Stimulated activated CD4-positive, alpha-beta T cell treated with anti-CD3 and anti-CD28 coated beads, TNF-alpha, amount 100 ng/mL, for 48 hours (primary cell): ENCODE results near the gene SHC1.
"Not testable (repeated sequence)": the region's sequence is repeated elsewhere in the genome, so short reads cannot be mapped to it uniquely, and the experiment has no call there.

ENCODE experiments used
- DNase-seq, 3 donors: peaks; one replicate each; pipeline ENCODE4 v3.0.0-alpha.2; 2020; ENCODE audit warnings: low read depth in 3 of 3

Gene SHC1

GRCh38 chr1:154995301-154995983 lies 24.9 kb upstream of the SHC1 start:
- not testable (repeated sequence) for DNase-seq

DNA sequence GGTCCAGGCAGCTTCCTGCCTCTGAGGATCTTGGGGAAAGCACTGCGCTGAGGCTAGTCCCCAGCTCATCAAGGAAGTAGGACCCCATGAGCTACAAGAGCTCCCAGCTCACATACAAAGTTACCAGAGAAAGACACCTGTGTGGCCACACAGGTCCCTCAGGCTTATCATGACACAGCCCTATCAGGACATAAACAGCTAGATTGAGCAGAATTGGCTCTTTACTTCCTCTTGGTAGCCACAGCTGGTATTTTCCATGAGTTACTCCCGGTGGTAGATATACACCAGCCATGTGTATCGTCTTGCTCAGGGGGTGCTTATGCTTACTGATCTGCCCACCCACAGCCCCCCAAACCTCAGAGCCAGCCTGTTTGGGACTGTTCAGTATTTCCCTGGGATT lies 24.0 kb upstream of the SHC1 start:
- no peak for DNase-seq

DNA sequence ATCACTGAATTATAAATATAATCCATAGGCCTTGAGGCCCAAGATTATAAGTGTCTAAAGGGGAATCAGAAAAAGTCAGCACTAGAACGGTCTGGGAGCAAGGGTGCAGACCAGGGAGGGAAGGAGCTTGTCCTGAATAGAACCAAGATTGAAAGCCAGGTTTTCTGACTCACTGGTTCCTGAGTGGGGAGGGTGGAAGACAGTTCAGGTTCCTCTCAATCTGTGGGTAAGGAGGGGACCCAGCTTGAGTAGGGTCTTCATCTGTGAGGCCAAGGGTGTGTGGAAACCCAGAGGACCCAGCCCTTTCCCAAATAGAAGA lies 23.7 kb upstream of the SHC1 start:
- DNase-seq = no peak

DNA sequence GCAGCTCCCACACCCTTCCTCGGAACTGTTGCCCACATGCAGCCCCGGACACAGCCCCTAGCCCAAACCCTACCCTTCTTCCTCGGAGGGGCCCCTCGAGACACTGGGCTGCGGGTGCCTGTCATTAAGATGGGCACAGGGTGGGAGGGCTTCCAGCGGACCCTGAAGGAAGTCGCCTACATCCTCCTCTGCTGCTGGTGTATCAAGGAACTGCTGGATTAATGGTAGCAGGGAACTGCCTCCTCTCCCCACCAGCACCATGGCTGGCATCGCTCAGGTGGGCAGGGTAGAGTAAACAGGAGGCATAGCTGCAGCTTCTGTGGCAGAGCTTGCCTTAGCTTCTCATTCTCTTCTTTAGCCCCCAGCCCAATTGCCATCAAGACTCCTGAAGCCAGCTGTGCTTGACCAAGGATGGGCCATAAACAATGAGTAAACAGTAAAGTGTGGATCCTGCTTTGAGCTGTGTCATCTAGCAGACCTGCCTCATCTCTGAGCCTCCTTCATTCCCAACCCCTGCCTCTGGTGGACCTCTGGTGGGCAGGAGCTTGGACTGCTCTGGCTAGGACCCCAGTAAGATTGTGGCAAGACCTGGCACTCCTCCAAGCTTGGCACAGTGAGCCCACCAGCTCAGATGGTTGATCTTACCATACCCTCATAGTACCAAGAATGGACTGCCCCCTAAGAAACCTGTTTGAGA lies 23.2 kb upstream of the SHC1 start, which contains the start of gene LENEP:
Gene LENEP, plus strand, starts transcription at position 15 of the 697 bp plus-strand sequence. Its CDS starts 22 bp downstream, at position 37.
- DNase-seq = no peak

GRCh38 chr1:154992721-154993571 lies 22.4 kb upstream of the SHC1 start:
- no peak for DNase-seq

DNA sequence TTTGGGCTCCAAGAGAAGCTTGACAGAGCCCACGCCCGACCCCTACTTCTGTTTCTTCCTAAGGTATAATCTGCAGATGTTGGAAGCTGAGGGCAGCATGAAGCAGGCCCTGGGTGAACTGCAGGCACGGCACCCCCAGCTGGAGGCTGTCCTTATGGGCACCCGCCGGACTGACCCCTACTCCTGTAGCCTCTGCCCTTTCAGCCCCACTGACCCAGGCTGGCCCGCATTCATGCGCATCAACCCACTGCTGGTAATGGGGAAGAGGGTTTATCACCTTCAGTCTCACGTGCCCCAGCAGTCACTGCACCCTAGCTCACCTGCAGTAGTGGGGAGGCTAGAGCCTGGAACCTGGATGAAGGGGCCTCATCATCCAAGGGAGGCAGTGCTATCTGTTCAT lies 19.7 kb upstream of the SHC1 start:
- no peak for DNase-seq

DNA sequence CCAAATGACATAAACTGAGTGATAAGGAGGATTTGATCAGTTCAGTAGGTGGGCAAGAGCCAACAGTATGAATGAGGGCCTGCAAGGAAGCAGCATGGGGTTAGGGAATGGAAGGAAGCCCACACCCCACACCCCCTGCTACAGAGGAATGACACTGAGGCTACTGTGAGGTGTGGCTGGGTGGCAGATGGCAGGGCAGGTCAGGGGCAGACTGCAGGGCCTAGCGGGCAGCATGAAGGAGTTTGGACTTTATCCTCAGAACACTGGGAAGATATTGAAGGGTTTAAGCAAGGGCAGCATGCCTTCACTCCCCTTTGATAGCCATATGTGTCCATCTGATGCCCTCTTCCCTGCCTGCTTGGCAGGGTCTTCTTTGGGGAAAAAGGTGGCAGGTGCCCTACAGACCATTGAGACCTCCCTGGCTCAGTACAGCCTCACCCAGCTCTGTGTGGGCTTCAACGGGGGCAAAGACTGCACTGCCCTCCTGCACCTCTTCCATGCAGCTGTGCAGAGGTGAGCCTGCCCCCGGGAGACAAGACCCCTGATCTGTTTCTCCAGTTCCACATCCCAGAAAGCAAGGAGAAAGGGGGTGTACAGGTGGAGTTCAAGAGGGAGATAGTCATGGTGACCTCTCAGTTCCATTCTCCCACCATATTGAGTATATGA lies 18.8 kb upstream of the SHC1 start:
- no peak for DNase-seq

DNA sequence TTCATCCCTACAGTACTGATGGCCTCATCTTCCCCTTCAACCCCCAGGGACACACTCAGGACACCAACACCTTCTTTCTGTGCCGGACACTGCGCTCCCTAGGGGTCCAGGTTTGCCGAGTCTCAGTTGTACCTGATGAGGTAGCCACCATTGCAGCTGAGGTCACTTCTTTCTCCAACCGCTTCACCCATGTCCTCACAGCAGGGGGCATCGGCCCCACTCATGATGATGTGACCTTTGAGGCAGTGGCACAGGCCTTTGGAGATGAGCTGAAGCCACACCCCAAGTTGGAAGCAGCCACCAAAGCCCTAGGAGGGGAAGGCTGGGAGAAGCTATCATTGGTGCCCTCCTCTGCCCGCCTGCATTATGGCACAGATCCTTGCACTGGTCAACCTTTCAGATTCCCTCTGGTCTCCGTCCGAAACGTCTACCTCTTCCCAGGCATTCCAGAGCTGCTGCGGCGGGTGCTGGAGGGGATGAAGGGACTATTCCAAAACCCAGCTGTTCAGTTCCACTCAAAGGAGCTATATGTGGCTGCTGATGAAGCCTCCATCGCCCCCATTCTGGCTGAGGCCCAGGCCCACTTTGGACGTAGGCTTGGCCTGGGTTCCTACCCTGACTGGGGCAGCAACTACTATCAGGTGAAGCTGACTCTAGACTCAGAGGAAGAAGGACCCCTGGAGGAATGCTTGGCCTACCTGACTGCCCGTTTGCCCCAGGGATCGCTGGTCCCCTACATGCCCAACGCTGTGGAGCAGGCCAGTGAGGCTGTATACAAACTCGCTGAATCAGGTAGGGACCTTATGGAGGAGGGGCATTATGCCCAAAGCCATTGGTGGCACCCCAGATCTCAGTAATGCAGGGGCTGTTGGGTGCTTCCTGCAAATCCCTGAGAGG lies 17.8 kb upstream of the SHC1 start:
- DNase-seq = no peak

- no peak for DNase-seq
Measured at GRCh38 chr1:154987326-154987725, 16.8 kb upstream of the SHC1 start.

GRCh38 chr1:154986736-154987135 lies 16.2 kb upstream of the SHC1 start:
- DNase-seq = not testable (repeated sequence)

GRCh38 chr1:154983776-154984466 lies 13.4 kb upstream of the SHC1 start:
- no peak for DNase-seq

DNA sequence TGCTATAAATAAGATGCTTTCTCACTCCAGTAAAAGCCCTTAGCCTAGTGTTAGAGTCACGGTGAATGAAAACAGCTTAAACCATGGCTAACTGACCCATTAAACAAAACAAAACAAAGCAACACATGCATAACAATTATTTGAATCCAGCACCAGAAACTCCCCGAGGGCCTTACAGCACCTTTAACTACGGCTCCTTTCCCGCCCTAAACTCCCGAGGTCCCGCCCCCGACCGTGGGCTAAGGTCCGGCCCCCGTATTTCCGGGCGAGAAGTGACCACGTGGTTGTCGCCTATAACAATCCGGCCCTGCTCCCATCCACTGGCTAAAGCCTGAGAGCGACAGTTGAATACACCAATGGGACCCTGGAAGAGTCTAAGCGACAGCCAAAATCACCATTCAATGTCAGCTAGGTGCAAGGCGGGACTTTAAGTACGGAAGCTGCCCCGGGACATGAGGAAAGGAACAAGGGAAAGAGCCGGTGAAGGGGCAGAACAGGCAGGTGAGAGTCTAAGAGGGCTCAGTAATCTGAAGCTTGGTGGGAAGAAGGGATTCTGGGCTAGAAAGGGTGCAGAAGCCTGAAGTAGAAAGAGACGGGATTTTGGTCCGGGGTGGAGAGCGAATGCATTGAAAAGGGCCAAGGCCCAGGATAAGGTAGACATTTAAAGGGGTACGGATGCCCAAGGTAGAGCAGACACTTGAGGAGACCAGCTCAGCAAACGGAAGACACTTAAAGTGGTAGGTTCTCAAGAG lies 12.5 kb upstream of the SHC1 start, which contains the start of gene FLAD1:
Gene FLAD1, plus strand, starts transcription at position 448 of the 752 bp plus-strand sequence. CDS start 351 bp downstream, outside the sequence.
- DNase-seq = peak; percentile 93 to 95 (median 94)

GRCh38 chr1:154982341-154982740 lies 11.8 kb upstream of the SHC1 start:
- DNase-seq = no peak

DNA sequence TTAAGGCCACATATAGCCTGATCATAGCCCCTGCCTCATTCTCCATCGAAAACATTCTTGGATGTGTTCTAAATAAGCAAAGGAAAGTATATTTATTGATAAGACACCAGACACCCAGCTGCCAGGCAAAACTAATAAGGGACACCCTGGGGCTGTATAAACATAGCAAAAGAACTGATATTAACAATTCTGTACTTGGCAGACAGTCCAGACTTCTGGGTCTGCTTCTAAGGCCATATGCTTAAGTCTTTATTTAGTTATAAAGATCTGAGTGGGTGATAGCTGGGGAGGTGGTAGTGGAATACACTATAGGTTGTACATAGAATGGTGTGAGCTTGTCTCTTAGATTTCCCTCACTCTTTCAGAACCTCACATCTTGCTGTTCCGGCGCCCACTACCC lies 7.8 kb upstream of the SHC1 start:
- DNase-seq = no peak

DNA sequence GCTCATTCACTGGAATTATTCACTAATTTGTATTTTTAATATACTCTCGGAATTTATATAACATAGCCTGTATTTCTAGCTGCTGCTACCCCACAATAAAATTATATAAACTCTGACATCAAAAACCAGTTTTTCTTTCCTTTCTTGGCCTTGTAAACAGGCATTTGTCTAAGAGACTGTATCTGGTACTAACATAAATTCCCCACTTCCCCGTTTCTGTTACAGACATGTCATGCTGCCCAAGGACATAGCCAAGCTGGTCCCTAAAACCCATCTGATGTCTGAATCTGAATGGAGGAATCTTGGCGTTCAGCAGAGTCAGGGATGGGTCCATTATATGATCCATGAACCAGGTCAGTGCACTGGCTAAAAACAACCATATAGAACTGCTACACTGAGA lies 7.2 kb upstream of the SHC1 start:
- not testable (repeated sequence) for DNase-seq

- peak in 2 of 3 donors; percentile 36 to 59 for DNase-seq
Measured at GRCh38 chr1:154975409-154976059, 5.0 kb upstream of the SHC1 start.

DNA sequence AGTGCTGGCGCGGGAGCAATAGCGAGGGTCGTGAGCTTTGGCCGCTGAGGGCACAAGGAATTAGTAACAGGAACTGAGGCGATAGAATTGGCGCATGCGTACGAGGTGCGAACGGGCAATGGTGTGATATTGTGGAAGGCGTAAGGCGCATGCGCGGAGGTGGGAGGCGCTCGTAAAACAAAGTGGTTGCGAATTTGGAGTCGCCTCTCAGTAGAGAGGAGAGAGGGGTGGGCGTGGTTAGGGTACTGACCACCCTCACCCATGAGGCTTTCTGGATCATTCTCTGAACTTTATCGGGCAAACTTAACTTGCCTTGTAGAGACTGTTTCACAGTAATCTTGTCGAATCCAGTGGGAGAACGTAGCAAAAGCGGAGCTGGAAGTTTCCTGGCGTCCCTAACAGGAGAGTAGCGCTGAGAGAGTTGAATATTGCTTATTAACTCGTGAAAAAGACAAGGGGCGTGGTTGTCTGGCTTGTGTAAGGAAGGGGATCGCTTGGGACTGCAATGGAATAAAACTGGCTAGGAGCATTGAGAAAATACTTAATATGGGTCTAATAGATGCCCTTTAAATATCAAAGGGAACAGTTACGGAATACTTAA lies 4.4 kb upstream of the SHC1 start:
- peak; percentile 87 to 93 (median 90) for DNase-seq

GRCh38 chr1:154974102-154974807 lies 3.7 kb upstream of the SHC1 start, which contains the start of gene CKS1B:
Gene CKS1B (plus strand): TSS chr1:154974681. CDS start chr1:154974746, 65 bp downstream.
- DNase-seq = peak; percentile 87 to 94 (median 89)
